ENCODE data around the gene BOD1.

GRCh38 chr5:173626505-173626820, 10.0 kb upstream of the BOD1 start:
- TF ChIP-seq CTCF (IDR thresholded peaks at IDR 0.05) (no peak), POLR2A (IDR thresholded peaks at IDR 0.05) (no peak), POLR2AphosphoS5 (IDR thresholded peaks at IDR 0.05) (no peak), EP300 (IDR thresholded peaks at IDR 0.05) (no peak)
